H54 (cell line): Measurements from ENCODE around the gene MOB3C.

ENCODE experiments used
- DNase-seq: peaks from one replicate; pipeline ENCODE4 v3.0.0; 2011; ENCODE audit warnings: low spot score, mixed read lengths; ENCODE audit not compliant: insufficient read length
- FAIRE-seq: peaks from 3 replicates; lab custom pipeline; 2011; peaks lifted over from hg19 to GRCh38; lab: Jason Lieb, UNC
- POLR2A ChIP-seq: IDR thresholded peaks from 2 replicates; pipeline ENCODE4 v1.6.1; 2011; ENCODE audit warnings: low read depth, mild to moderate bottlenecking, low read length

Gene MOB3C

DNA sequence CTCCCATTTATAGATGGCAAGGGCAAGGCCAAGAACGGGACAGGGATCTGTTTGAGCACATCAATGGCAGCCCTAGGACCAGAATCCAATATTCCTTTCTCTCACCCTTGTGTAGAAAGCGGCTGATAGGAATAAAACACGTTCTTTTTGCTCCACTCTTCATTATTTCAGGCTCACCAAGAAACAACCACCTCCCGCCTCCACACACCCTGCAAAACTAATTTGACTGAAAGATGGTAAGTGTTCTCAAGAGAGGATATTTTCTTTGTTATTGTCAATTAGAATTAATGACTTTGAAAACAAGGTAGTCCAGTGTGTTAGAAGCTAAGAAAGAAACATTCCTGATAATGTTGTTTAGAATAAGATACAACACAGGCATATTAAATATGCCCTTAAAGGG lies 53.3 kb downstream of the MOB3C start:
- DNase-seq, result no peak
- TF ChIP-seq POLR2A, result no peak
- no peak for FAIRE-seq

DNA sequence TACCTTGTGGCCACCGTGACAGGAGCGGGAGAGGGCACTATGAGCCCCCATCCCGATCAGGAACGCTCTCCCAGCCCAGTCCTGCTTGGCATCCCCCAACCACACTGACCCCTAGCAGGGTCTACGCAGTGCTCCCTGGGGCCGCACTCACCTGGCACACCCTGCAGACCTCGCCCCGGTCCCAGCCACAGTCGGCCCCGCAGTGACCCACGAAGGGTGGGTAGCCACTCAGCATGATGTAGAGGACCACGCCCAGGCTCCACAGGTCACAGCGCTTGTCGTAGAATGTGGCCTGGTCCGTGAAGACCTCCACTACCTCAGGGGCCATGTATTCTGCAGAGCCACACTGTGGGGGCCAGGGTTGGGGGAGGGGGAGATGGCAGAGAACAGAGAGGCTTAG lies 54.1 kb downstream of the MOB3C start:
- TF ChIP-seq POLR2A, result no peak
- no peak for FAIRE-seq
- no peak for DNase-seq

DNA sequence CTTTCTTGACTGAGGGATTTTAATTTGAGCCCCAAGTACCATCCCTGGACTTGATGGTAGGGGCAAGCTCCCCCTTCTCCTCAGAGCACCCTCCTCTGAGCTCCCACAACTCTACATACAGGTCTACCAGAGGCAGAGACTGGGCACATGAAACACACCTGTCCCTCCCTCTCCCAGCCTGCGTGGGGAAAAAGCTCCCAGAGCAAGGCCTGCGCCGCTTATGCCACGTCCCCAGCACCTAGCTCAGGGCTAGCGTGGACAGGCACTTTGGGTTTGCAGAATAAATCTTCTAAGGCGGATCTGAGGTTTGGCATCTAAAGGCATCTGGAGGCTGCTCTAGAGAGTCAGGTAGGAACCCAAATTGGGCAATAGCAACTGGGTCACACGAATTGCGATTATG lies 57.6 kb downstream of the MOB3C start:
- no peak for TF ChIP-seq POLR2A
- FAIRE-seq, result no peak

DNA sequence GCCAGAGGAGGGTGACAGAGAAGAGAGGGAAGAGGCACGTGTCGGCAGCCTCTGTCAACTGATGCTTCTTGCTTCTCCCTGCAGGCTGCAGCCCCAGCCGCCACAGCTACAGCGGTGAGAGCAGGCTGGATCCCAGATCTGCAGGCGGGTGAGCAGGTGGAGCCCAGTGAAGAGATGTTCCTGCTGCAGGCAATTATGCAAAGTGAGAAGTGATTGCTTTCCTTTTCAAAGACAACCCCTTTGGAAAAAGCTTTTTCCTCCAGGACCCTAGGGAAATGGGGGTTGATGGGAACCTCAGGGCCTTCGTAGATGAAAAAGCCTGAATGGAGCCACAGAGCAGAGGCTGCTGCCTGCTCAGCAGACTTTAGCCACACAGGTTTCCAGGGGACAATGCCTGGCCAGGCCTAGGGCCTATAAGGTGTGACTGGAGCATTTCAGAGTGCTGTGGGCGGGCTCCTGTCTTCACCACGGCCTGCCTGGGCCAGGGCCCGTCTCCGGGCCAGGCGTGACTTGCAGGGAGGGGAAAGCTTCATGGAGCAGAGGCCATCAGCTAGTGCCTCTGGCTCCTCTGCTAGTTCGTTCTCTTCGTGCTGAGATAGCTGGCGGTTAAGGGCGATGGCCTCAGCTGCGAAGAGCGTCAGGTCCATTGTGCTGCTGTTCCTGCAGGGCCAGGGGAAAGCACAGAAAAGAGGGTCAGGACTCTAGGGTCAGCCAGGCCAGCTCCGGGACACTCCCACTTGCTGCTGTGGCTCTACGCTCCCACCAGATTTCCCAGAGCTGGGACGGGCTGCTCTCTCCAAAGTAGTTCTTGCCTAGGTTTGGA lies 58.3 kb downstream of the MOB3C start:
- DNase-seq, result no peak
- no peak for FAIRE-seq
- TF ChIP-seq POLR2A, result no peak

More for the DNA sequence above, 57.6 kb downstream of the MOB3C start:
- DNase-seq, result no peak
